GM19239 (cell line): ENCODE data around the gene CNTN3.

Source experiments
- DNase-seq: peaks from one replicate; pipeline ENCODE4 v3.0.0; 2011; ENCODE audit warnings: low spot score; ENCODE audit not compliant: insufficient read length
- FAIRE-seq: peaks from 2 replicates; lab custom pipeline; 2011; peaks lifted over from hg19 to GRCh38; lab: Jason Lieb, UNC

The CNTN3 gene

GRCh38 chr3:74613060-74613459 lies 1.4 kb downstream of the CNTN3 start:
- FAIRE-seq (no peak), DNase-seq (no peak)

GRCh38 chr3:74611206-74611605 lies 3.3 kb downstream of the CNTN3 start:
- DNase-seq (no peak), FAIRE-seq (no peak)

GRCh38 chr3:74607803-74608202 lies 6.7 kb downstream of the CNTN3 start:
- DNase-seq (no peak), FAIRE-seq (no peak)

GRCh38 chr3:74606996-74607395 lies 7.5 kb downstream of the CNTN3 start:
- FAIRE-seq (no peak), DNase-seq (no peak)

GRCh38 chr3:74605437-74605836 lies 9.0 kb downstream of the CNTN3 start:
- FAIRE-seq (no peak), DNase-seq (no peak)

- no peak for FAIRE-seq
- DNase-seq: no peak
Measured at GRCh38 chr3:74603292-74603691, 11.2 kb downstream of the CNTN3 start.

GRCh38 chr3:74602471-74602870 lies 12.0 kb downstream of the CNTN3 start:
- DNase-seq (no peak), FAIRE-seq (no peak)

- DNase-seq (no peak), FAIRE-seq (no peak)
Measured at GRCh38 chr3:74601793-74602192, 12.7 kb downstream of the CNTN3 start.

- FAIRE-seq (no peak), DNase-seq (no peak)
Measured at GRCh38 chr3:74599564-74599963, 14.9 kb downstream of the CNTN3 start.

GRCh38 chr3:74593152-74593551 lies 21.3 kb downstream of the CNTN3 start:
- FAIRE-seq (no peak), DNase-seq (no peak)

- no peak for DNase-seq
- no peak for FAIRE-seq
Measured at GRCh38 chr3:74592359-74592758, 22.1 kb downstream of the CNTN3 start.

GRCh38 chr3:74591946-74592345 lies 22.5 kb downstream of the CNTN3 start:
- DNase-seq (no peak), FAIRE-seq (no peak)

GRCh38 chr3:74591342-74591741 lies 23.1 kb downstream of the CNTN3 start:
- no peak for FAIRE-seq
- DNase-seq: no peak

GRCh38 chr3:74590620-74591262 lies 23.7 kb downstream of the CNTN3 start:
- no peak for FAIRE-seq
- no peak for DNase-seq

- DNase-seq (no peak), FAIRE-seq (no peak)
Measured at GRCh38 chr3:74584782-74585181, 29.7 kb downstream of the CNTN3 start.

- no peak for DNase-seq
- no peak for FAIRE-seq
Measured at GRCh38 chr3:74582982-74583381, 31.5 kb downstream of the CNTN3 start.

GRCh38 chr3:74575857-74576256 lies 38.6 kb downstream of the CNTN3 start:
- DNase-seq: no peak
- no peak for FAIRE-seq

GRCh38 chr3:74571118-74571517 lies 43.3 kb downstream of the CNTN3 start:
- FAIRE-seq (no peak), DNase-seq (no peak)
